B cell (primary cell): ENCODE measurements around the gene PGGHG. TPM values are rescaled to one million over a fixed set of nuclear protein-coding genes. Genes with fewer than 3 reads are reported as not detected.

Experiments used
- ATAC-seq: fragments of 200-7000 bp; cut with Tn5 transposase; one replicate; pipeline ENCODE4 v1.10.0; 2021; ENCODE audit warnings: low read depth, mild to moderate bottlenecking, moderate number of reproducible peaks, moderate library complexity
- CTCF ChIA-PET: fragments of 350-600 bp; sonication (Branson Sonifier 250); formaldehyde crosslinking; loops from one replicate; lab custom pipeline; 2021; ENCODE audit warnings: antibody characterized with exemption, inconsistent platforms; lab: Charles Lee
- POLR2A ChIA-PET: fragments of 350-600 bp; sonication (Branson Sonifier 250); formaldehyde crosslinking; loops from one replicate; lab custom pipeline; 2021; ENCODE audit warnings: antibody characterized with exemption; lab: Charles Lee
- DNase-seq: peaks from one replicate; pipeline ENCODE4 v3.0.0; 2013
- H2AFZ ChIP-seq: 2 replicates; pipeline ENCODE4 v1.6.1; 2012; ENCODE audit warnings: mild to moderate bottlenecking, low read depth, low read length; ENCODE audit not compliant: insufficient read depth, poor library complexity, severe bottlenecking
- H3K27ac ChIP-seq, 2 donors: 1 replicate in 1 of 2; 2 replicates in 1 of 2; pipeline ENCODE4 v1.5.1; 2012 to 2013; ENCODE audit warnings: low read length in 2 of 2, mild to moderate bottlenecking in 2 of 2, moderate library complexity in 1 of 2
- H3K27me3 ChIP-seq, 4 experiments: fragments of 200-600 bp in 1 of 4; sonication (generic) in 1 of 4; replicated peaks in 1 of 4; 1 replicate in 2 of 4; 2 replicates in 2 of 4; pipeline versions ENCODE4 v1.6.1 to v1.7.0; 2013 to 2016; ENCODE audit warnings: low read length in 3 of 4, mild to moderate bottlenecking in 2 of 4, mixed read lengths in 1 of 4, moderate library complexity in 1 of 4; ENCODE audit not compliant: insufficient read depth in 4 of 4, control insufficient read depth in 3 of 4; ENCODE audit errors: control extremely low read depth in 1 of 4
- H3K36me3 ChIP-seq, 2 experiments: replicated peaks in 1 of 2; 1 replicate in 1 of 2; 2 replicates in 1 of 2; pipeline versions ENCODE4 v1.6.1 to v1.7.1; 2013; ENCODE audit warnings: low read length in 1 of 2; ENCODE audit not compliant: insufficient read depth in 2 of 2, control insufficient read depth in 1 of 2; ENCODE audit errors: control extremely low read depth in 1 of 2, extremely low read depth in 1 of 2
- H3K4me1 ChIP-seq, 2 donors: fragments of 200-600 bp in 1 of 2; sonication (generic) in 1 of 2; 1 replicate in 1 of 2; 2 replicates in 1 of 2; pipeline versions ENCODE4 v1.5.1 to v1.6.1; 2013 to 2017; ENCODE audit warnings: low read length in 2 of 2; ENCODE audit not compliant: control insufficient read depth in 2 of 2, insufficient read depth in 2 of 2
- H3K4me2 ChIP-seq: replicated peaks from 2 replicates; pipeline ENCODE3; 2012; ENCODE audit warnings: mild to moderate bottlenecking, low read depth, low read length; ENCODE audit not compliant: poor library complexity, severe bottlenecking
- H3K4me3 ChIP-seq, 5 experiments: fragments of 200-600 bp in 1 of 5; sonication (generic) in 1 of 5; 1 replicate in 3 of 5; 2 replicates in 2 of 5; pipeline versions ENCODE4 v1.5.1 to v1.7.0; 2011 to 2016; ENCODE audit warnings: low read length in 4 of 5, mild to moderate bottlenecking in 4 of 5, low read depth in 2 of 5, control low read depth in 1 of 5, moderate library complexity in 1 of 5; ENCODE audit not compliant: insufficient read depth in 1 of 5; ENCODE audit errors: control extremely low read depth in 1 of 5, extremely low read depth in 1 of 5
- H3K79me2 ChIP-seq: fragments of 200-600 bp; sonication (generic); one replicate; pipeline ENCODE4 v1.6.0; 2016; ENCODE audit warnings: low read length; ENCODE audit not compliant: control insufficient read depth, insufficient read depth
- H3K9ac ChIP-seq: fragments of 200-600 bp; sonication (generic); 2 replicates; pipeline ENCODE4 v1.6.1; 2017; ENCODE audit warnings: mild to moderate bottlenecking, low read length, moderate library complexity
- H3K9me3 ChIP-seq, 3 donors: one replicate each; pipeline versions ENCODE4 v1.6.1 to v1.7.1; 2013; ENCODE audit warnings: low read length in 2 of 3; ENCODE audit not compliant: control insufficient read depth in 2 of 3, insufficient read depth in 1 of 3; ENCODE audit errors: control extremely low read depth in 1 of 3
- H4K20me1 ChIP-seq: 2 replicates; pipeline ENCODE4 v1.6.0; 2012; ENCODE audit warnings: mild to moderate bottlenecking, low read length; ENCODE audit not compliant: insufficient read depth, control insufficient read depth, poor library complexity, severe bottlenecking
- H3K27ac Mint-ChIP-seq: one replicate; pipeline ENCODE4 v1.8.0; 2021; ENCODE audit warnings: mixed read lengths
- H3K27me3 Mint-ChIP-seq: one replicate; pipeline ENCODE4 v1.8.0; 2021; ENCODE audit warnings: mixed read lengths
- H3K4me1 Mint-ChIP-seq: one replicate; pipeline ENCODE4 v1.8.0; 2021; ENCODE audit warnings: mixed read lengths
- H3K4me3 Mint-ChIP-seq: one replicate; pipeline ENCODE4 v1.8.0; 2021; ENCODE audit warnings: mixed read lengths
- H3K9me3 Mint-ChIP-seq: one replicate; pipeline ENCODE4 v1.8.0; 2022; ENCODE audit warnings: mixed read lengths; ENCODE audit not compliant: insufficient read depth
- EZH2 ChIP-seq: IDR thresholded peaks from 2 replicates; pipeline ENCODE4 v1.6.1; 2012; ENCODE audit warnings: borderline replicate concordance, low read depth, mild to moderate bottlenecking, moderate library complexity, low read length; ENCODE audit not compliant: insufficient read depth, poor library complexity, severe bottlenecking
- WGBS: methylation state at CpG from one replicate; pipeline ENCODE4 v1.1.5; 2013; ENCODE audit warnings: missing lambda C conversion rate; ENCODE audit not compliant: insufficient coverage; 5-methylcytosine and 5-hydroxymethylcytosine counted together
- intact Hi-C: fragments of 100-400 bp; cut with micrococcal nuclease; formaldehyde crosslinking; loops from one replicate; pipeline ENCODE4 v1.10.0; 2022
- polyA plus RNA-seq: library from polyadenylated mRNA; depleted of rRNA; stranded (reverse); fragments of >200 nt; gene quantifications from 2 replicates; pipeline ENCODE4 v1.2.3, GENCODE V29; 2012
- total RNA-seq, 2 donors: library from RNA; stranded (reverse); fragments of 120-200 nt in 1 of 2; gene quantifications; 1 replicate in 1 of 2; 2 replicates in 1 of 2; pipeline versions ENCODE4 v1.2.3 to v1.2.4, GENCODE V29; 2013 to 2022
- TF ChIP-seq, protein P1 (sequence below): fragments of 200-600 bp; IDR thresholded peaks from one replicate; pipeline ENCODE4 v1.8.0; 2022; ENCODE audit warnings: antibody characterized with exemption, mild to moderate bottlenecking

The PGGHG gene
- total and polyA plus RNA-seq, 2 donors (not counting 1 experiment from before 2014, with no cell fraction given): 159 to 264 TPM

DNA sequence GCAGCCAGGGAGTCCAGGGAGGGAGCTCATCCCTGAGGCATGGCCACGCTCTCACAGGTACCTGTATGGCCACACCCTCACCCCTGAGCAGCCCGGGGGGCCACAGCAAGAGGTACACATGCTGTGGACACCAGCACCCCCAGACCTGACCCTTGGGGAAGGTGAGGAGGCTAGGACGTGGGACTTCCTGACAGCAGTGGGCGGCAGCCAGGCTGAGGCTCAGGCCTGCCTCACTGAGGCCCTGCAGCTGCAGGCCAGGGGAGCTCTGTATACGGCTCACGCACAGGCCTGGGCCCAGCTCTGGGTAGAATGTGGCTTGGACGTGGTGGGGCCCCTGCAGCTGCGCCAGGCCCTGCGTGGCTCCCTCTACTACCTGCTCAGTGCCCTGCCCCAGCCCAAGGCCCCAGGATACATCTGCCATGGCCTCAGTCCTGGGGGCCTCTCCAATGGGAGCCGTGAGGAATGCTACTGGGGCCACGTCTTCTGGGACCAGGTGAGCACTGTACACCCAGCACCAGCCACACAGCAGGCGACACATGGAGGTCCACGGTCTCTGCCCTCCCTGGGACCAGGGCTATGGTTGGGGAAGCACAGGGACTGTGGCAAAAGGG lies 1.8 kb downstream of the PGGHG start:
- no peaks in the 10 kb centered on the region for H3K9me3 Mint-ChIP-seq
- peak overlapping the region; percentile 20 for H3K27ac Mint-ChIP-seq
- WGBS: 91% methylated on average over 9 of the region's 13 CpGs
- ATAC-seq: no peak
- Histone ChIP-seq H3K27me3 (peaks cover 0 to 11% (median 3%) of the 10 kb centered on the region in 4 experiments), H3K27ac (no peak overlapping the region), H3K4me2 (peak overlapping the region; percentile 99), H3K9ac (no peak overlapping the region), H3K9me3 (no peaks in the 10 kb centered on the region), H3K4me1 (peaks cover 18 to 25% of the 10 kb centered on the region in 2 donors), H3K79me2 (peaks cover 8% of the 10 kb centered on the region), H3K4me3 (no peak overlapping the region), H3K36me3 (no peaks in the 10 kb centered on the region), H2AFZ (no peak overlapping the region), H4K20me1 (no peaks in the 10 kb centered on the region)
- peaks cover 20% of the 10 kb centered on the region for H3K4me1 Mint-ChIP-seq
- TF ChIP-seq EZH2: no peak
- TF ChIP-seq, protein P1, sequence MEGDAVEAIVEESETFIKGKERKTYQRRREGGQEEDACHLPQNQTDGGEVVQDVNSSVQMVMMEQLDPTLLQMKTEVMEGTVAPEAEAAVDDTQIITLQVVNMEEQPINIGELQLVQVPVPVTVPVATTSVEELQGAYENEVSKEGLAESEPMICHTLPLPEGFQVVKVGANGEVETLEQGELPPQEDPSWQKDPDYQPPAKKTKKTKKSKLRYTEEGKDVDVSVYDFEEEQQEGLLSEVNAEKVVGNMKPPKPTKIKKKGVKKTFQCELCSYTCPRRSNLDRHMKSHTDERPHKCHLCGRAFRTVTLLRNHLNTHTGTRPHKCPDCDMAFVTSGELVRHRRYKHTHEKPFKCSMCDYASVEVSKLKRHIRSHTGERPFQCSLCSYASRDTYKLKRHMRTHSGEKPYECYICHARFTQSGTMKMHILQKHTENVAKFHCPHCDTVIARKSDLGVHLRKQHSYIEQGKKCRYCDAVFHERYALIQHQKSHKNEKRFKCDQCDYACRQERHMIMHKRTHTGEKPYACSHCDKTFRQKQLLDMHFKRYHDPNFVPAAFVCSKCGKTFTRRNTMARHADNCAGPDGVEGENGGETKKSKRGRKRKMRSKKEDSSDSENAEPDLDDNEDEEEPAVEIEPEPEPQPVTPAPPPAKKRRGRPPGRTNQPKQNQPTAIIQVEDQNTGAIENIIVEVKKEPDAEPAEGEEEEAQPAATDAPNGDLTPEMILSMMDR: no peak
- H3K4me3 Mint-ChIP-seq: peak overlapping the region; percentile 44
- no peak for DNase-seq
- intact Hi-C loops: no loop called here
- peaks cover 4% of the 10 kb centered on the region for H3K27me3 Mint-ChIP-seq
- ChIA-PET POLR2A (interaction anchor here (1.8 to 2.7 kb wide), 2 partner anchors 11 to 23 kb away, joined by 5 to 9 read pairs; no protein-coding TSS in a partner anchor), CTCF (interaction anchor here (1.4 to 5.6 kb wide), 2 partner anchors 22 to 40 kb away, joined by 5 to 35 read pairs; no protein-coding TSS in a partner anchor)
